Stimulated activated naive B cell treated with anti-CD40 and anti-IgM and Interleukin-4, amounts not matched to agents 10 μg/mL and 1 μg/mL and 100 μg/mL, for 72 hours (primary cell): Measurements from ENCODE around the gene RAB11FIP5.

Source experiments
- ATAC-seq, 2 donors: fragments of 150-1000 bp; cut with Tn5 transposase; replicated peaks; 2 replicates each; pipeline ENCODE4 v1.10.0; 2021; ENCODE audit warnings: moderate library complexity in 1 of 2
- DNase-seq: peaks from one replicate; pipeline ENCODE4 v3.0.0; 2021
- H3K27ac Mint-ChIP-seq: one replicate; pipeline ENCODE4 v1.8.0; 2022; ENCODE audit warnings: mild to moderate bottlenecking, mixed read lengths
- H3K27me3 Mint-ChIP-seq, 2 donors: one replicate each; pipeline ENCODE4 v1.8.0; 2022; ENCODE audit warnings: mixed read lengths in 2 of 2
- H3K36me3 Mint-ChIP-seq, 2 donors: one replicate each; pipeline ENCODE4 v1.8.0; 2022; ENCODE audit warnings: mixed read lengths in 2 of 2, mild to moderate bottlenecking in 1 of 2
- H3K4me1 Mint-ChIP-seq, 2 donors: one replicate each; pipeline ENCODE4 v1.8.0; 2022; ENCODE audit warnings: mixed read lengths in 2 of 2, mild to moderate bottlenecking in 1 of 2
- H3K4me3 Mint-ChIP-seq, 2 donors: one replicate each; pipeline ENCODE4 v1.8.0; 2022; ENCODE audit warnings: mild to moderate bottlenecking in 2 of 2, mixed read lengths in 2 of 2, moderate library complexity in 1 of 2
- H3K9me3 Mint-ChIP-seq, 2 donors: one replicate each; pipeline ENCODE4 v1.8.0; 2022; ENCODE audit warnings: mixed read lengths in 2 of 2, mild to moderate bottlenecking in 1 of 2

The RAB11FIP5 gene

GRCh38 chr2:73116182-73116960, 3.6 kb upstream of the RAB11FIP5 start:
- Mint-ChIP-seq H3K9me3 (no peaks in the 10 kb centered on the region), H3K4me3 (no peak overlapping the region), H3K27me3 (peaks cover 6 to 19% of the 10 kb centered on the region in 2 donors), H3K4me1 (peaks cover 3 to 9% of the 10 kb centered on the region in 2 donors), H3K27ac (no peak overlapping the region), H3K36me3 (no peaks in the 10 kb centered on the region)
- ATAC-seq (no peak), DNase-seq (no peak)

GRCh38 chr2:73114273-73114867, 1.6 kb upstream of the RAB11FIP5 start:
- ATAC-seq (no peak), DNase-seq (no peak)
- no peaks in the 10 kb centered on the region for H3K36me3 Mint-ChIP-seq
- H3K9me3 Mint-ChIP-seq = no peaks in the 10 kb centered on the region
- H3K4me1 Mint-ChIP-seq = peaks cover 8 to 14% of the 10 kb centered on the region in 2 donors
- peaks cover 4 to 19% of the 10 kb centered on the region in 2 donors for H3K27me3 Mint-ChIP-seq
- H3K27ac Mint-ChIP-seq = no peak overlapping the region
- peak overlapping the region in 1 of 2 donors; percentile 4 for H3K4me3 Mint-ChIP-seq

DNA sequence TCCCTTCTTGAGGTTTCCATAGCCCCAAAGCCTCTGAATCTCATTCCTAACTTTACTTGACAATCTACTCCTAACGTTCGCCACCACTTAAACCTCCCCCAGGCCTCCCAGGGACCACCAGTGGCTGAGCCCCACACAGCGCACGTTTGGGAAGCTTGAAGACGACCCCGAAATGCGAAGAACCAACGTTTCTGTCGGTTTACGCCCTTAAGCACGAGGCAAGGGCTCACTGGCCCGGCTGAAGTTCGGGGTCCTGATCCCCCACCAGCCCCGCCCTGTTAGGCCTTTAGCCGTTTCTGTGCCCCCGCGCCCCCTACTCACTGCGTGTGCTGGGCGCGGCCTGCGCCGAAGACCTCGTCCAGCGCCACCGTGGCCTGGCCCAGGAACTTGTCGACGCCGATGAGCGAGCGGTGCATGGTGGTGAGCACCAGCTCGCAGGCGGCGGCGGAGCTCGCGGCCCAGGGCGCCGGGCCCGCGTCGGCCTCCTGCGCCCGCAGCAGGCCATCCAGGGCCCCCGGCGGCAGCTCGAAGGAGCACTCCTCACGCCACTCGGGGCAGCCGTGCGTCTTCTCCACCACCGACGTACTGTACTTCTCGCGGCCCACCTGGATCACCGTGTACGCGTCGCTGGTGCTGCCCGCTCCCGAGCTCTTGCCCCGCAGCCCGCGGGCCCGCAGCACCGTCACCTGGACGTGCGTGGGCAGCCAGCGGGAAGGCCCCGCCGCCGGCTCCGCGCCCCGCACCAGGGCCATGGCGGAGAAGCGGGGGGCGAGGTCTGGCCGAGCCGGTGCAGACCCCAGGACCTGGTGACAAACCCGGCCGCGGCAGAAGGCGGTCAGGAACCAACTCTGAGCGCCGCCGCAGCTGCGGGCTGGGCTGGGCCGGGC, 479 bp downstream of the RAB11FIP5 start:
- Mint-ChIP-seq H3K4me3 (peak overlapping the region; percentile 73), H3K36me3 (no peaks in the 10 kb centered on the region), H3K4me1 (peaks cover 10 to 14% of the 10 kb centered on the region in 2 donors), H3K27me3 (peaks cover 4 to 18% of the 10 kb centered on the region in 2 donors), H3K9me3 (no peaks in the 10 kb centered on the region), H3K27ac (peak overlapping the region; percentile 85)
- ATAC-seq = peak; percentile 40 to 53
- peak; percentile 20 for DNase-seq

DNA sequence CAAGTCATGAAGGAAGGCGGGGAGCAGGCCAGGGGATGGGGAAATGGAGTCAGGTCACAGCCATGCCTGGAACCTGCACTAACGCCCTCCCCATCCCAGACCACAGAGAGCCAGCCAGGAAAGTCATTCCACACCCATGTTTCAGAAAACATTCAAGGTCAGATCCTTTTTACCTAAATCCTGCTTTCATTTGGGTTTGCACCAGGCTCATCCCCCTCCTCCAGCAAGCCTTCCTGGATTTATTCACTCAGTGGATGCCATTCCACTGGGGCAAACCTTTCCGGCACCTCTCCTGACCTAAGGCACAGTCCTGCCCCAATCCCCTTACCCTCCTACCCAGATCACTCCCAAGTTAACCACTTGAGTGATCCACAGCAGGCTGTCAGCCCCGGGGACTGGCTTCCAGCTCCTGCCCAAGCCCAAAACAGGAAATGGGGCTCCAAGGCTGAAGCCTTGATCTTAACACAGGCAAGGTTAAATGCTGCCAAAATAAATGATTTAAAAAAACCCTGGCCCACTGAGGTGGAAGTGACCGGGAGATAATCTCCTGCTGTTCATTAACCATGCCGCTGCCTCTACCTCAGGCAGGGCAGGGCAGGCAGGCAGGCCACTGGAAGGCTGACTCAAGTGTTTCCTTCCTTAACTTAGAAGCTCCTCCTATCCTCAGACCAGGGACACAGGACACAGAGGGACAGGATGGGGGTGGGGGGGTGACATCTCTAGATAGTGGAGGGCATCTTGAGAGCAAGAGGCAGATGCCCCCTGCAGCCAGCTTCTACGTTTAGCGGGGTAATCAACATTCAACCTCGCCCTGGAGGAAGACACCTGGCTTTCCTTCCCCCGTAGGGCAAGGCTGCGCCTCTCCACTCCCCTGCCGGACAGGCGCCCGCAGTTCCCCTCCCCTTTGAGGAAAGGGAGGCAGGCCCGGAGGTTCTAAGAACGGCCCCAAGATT, 1.4 kb downstream of the RAB11FIP5 start:
- peaks cover 4 to 18% of the 10 kb centered on the region in 2 donors for H3K27me3 Mint-ChIP-seq
- DNase-seq = no peak
- no peak for ATAC-seq
- H3K27ac Mint-ChIP-seq = peak overlapping the region; percentile 85
- no peaks in the 10 kb centered on the region for H3K9me3 Mint-ChIP-seq
- peak overlapping the region; percentile 73 for H3K4me3 Mint-ChIP-seq
- no peaks in the 10 kb centered on the region for H3K36me3 Mint-ChIP-seq
- H3K4me1 Mint-ChIP-seq = peaks cover 11 to 14% of the 10 kb centered on the region in 2 donors

DNA sequence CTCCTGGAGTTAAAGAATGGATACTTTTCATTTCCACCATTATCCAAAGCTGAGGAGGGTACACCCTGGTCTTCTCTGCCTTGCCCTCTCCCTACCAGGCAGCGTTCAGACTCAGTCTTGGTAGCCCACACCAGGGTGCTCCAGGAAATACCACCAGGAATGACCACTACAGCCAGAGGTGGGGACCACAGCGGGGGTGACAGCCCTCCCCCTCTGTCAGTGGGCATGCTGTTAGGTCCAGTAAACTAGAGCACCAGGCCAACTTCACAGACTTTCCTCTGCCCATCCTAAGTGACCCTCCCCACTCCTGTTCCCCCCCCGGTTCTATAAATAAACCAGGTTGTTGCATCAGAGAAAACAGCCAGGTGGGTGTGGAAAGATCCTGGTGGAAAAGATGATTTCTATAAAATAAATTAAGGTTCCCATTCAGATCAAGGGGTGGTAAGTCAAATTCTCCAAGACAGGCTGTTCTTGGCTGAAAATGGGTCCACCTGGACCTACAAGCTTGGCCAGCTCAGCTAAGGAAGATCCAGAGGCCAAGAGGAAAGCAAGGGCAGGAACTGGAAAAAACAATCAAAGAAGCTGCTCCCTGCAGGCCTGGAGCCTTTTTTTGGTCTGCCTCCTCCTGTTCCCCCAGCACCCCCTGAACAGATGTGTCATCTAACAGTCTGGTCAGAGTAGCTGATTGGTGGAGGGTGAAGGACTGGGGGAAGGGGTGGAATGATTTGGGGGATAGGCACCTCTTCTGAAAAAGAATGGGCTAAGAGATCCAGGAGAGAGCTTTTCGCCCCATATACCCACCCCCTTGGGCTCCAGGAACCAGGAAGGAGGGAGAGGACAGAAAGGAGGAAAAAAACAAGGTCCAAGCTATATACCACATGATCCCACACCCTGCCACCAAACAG, 2.3 kb downstream of the RAB11FIP5 start:
- ATAC-seq = no peak
- H3K27ac Mint-ChIP-seq = peak overlapping the region; percentile 71
- H3K4me1 Mint-ChIP-seq = peaks cover 11 to 14% of the 10 kb centered on the region in 2 donors
- H3K4me3 Mint-ChIP-seq = peak overlapping the region in 1 of 2 donors; percentile 44
- no peaks in the 10 kb centered on the region for H3K9me3 Mint-ChIP-seq
- peaks cover 4 to 18% of the 10 kb centered on the region in 2 donors for H3K27me3 Mint-ChIP-seq
- H3K36me3 Mint-ChIP-seq = no peaks in the 10 kb centered on the region
- no peak for DNase-seq

DNA sequence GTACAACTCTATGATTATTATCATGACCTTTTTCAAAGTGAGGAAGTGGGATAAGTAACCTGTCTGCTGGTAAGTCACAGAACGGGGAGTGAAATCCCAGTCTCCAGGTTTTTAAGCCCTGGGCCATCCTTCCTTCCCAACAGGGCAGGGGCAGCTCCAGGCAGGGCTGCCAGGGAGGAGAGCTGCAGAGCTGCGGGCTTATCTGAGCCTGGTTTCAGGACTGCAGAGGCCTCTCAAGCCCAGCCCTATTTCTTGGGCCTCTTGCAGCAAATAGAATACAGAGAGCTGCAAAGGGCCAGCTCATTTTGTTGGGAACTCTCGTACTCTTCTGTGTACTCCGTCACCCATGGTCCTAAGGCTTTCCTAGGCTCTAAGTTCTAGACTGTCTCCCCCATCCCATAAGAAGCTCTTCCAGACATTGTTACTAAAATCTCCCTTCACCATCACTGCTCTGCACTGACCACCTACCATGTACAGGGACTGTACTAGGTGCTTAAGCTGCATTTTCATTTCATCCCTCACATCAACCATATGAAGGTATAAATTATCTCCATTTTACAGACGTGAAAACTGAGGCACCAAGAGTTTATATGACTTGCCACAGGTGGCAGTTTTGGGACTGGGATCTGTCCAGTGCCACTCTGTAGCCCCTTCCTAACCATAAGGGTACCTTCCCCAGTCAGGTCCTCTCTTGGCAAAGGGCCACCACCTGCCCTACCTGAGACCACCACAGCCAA, 3.1 kb downstream of the RAB11FIP5 start:
- peaks cover 11 to 14% of the 10 kb centered on the region in 2 donors for H3K4me1 Mint-ChIP-seq
- no peak overlapping the region for H3K27ac Mint-ChIP-seq
- no peak for DNase-seq
- H3K9me3 Mint-ChIP-seq = no peaks in the 10 kb centered on the region
- H3K36me3 Mint-ChIP-seq = no peaks in the 10 kb centered on the region
- H3K4me3 Mint-ChIP-seq = no peak overlapping the region
- ATAC-seq = no peak
- H3K27me3 Mint-ChIP-seq = peaks cover 4 to 18% of the 10 kb centered on the region in 2 donors

GRCh38 chr2:73107211-73107926, 5.4 kb downstream of the RAB11FIP5 start:
- Mint-ChIP-seq H3K4me3 (no peak overlapping the region), H3K9me3 (no peaks in the 10 kb centered on the region), H3K27me3 (peaks cover 4 to 18% of the 10 kb centered on the region in 2 donors), H3K27ac (no peak overlapping the region), H3K36me3 (no peaks in the 10 kb centered on the region), H3K4me1 (peaks cover 11 to 14% of the 10 kb centered on the region in 2 donors)
- no peak for ATAC-seq
- DNase-seq = no peak

- ATAC-seq = no peak
- peaks cover 9 to 10% of the 10 kb centered on the region in 2 donors for H3K4me1 Mint-ChIP-seq
- H3K27ac Mint-ChIP-seq = no peak overlapping the region
Measured at GRCh38 chr2:73106791-73107190, 6.0 kb downstream of the RAB11FIP5 start.

GRCh38 chr2:73105511-73105971, 7.2 kb downstream of the RAB11FIP5 start:
- Mint-ChIP-seq H3K4me3 (no peak overlapping the region), H3K36me3 (no peaks in the 10 kb centered on the region), H3K4me1 (peaks cover 0 to 4% of the 10 kb centered on the region in 2 donors), H3K27me3 (peaks cover under 1 to 2% of the 10 kb centered on the region in 2 donors), H3K9me3 (no peaks in the 10 kb centered on the region), H3K27ac (no peak overlapping the region)
- ATAC-seq = no peak
- no peak for DNase-seq

More at GRCh38 chr2:73106791-73107190, 6.0 kb downstream of the RAB11FIP5 start:
- no peak for DNase-seq
- Mint-ChIP-seq H3K36me3 (no peaks in the 10 kb centered on the region), H3K4me3 (no peak overlapping the region), H3K27me3 (peaks cover 4 to 13% of the 10 kb centered on the region in 2 donors), H3K9me3 (no peaks in the 10 kb centered on the region)

GRCh38 chr2:73104933-73105332, 7.8 kb downstream of the RAB11FIP5 start:
- DNase-seq = no peak
- H3K27ac Mint-ChIP-seq = no peak overlapping the region
- peaks cover 0 to 3% of the 10 kb centered on the region in 2 donors for H3K4me1 Mint-ChIP-seq
- H3K4me3 Mint-ChIP-seq = no peak overlapping the region
- no peaks in the 10 kb centered on the region for H3K27me3 Mint-ChIP-seq
- no peak for ATAC-seq
- no peaks in the 10 kb centered on the region for H3K9me3 Mint-ChIP-seq
- no peaks in the 10 kb centered on the region for H3K36me3 Mint-ChIP-seq

GRCh38 chr2:73103018-73103542, 9.7 kb downstream of the RAB11FIP5 start:
- DNase-seq (no peak), ATAC-seq (no peak)
- Mint-ChIP-seq H3K36me3 (no peaks in the 10 kb centered on the region), H3K9me3 (no peaks in the 10 kb centered on the region), H3K27me3 (no peaks in the 10 kb centered on the region), H3K27ac (no peak overlapping the region), H3K4me3 (no peak overlapping the region), H3K4me1 (peaks cover 0 to 3% of the 10 kb centered on the region in 2 donors)
